Astrocyte (in vitro differentiated cells and primary cell): ENCODE results near the gene TMEM151A. TPM values are rescaled to one million over a fixed set of nuclear protein-coding genes. Genes with fewer than 3 reads are reported as not detected.
"Not testable (repeated sequence)": the region's sequence is repeated elsewhere in the genome, so short reads cannot be mapped to it uniquely, and the experiment has no call there.

Experiments
- DNase-seq: peaks from one replicate; pipeline ENCODE4 v3.0.0-alpha.2; 2010; ENCODE audit warnings: low read depth
- FAIRE-seq: peaks from 2 replicates; lab custom pipeline; 2011; peaks lifted over from hg19 to GRCh38; lab: Jason Lieb, UNC
- H2AFZ ChIP-seq: 2 replicates; pipeline ENCODE4 v1.6.0; 2012; ENCODE audit warnings: low read depth, low read length, inconsistent platforms
- H3K27ac ChIP-seq: 2 replicates; pipeline ENCODE4 v1.5.1; 2011; ENCODE audit warnings: low read depth, low read length, inconsistent platforms
- H3K27me3 ChIP-seq: 2 replicates; pipeline ENCODE4 v1.6.0; 2011; ENCODE audit warnings: low read length, inconsistent platforms; ENCODE audit not compliant: insufficient read depth
- H3K36me3 ChIP-seq: 2 replicates; pipeline ENCODE4 v1.5.1; 2011; ENCODE audit warnings: low read length, inconsistent platforms; ENCODE audit not compliant: insufficient read depth
- H3K4me1 ChIP-seq: 2 replicates; pipeline ENCODE4 v1.5.1; 2011; ENCODE audit warnings: low read length, inconsistent platforms; ENCODE audit not compliant: insufficient read depth
- H3K4me2 ChIP-seq: 2 replicates; pipeline ENCODE4 v1.6.0; 2012; ENCODE audit warnings: low read length, inconsistent platforms
- H3K4me3 ChIP-seq: 2 replicates; pipeline ENCODE4 v1.5.1; 2011; ENCODE audit warnings: low read depth, mild to moderate bottlenecking, low read length, inconsistent platforms; ENCODE audit not compliant: insufficient read depth
- H3K79me2 ChIP-seq: 2 replicates; pipeline ENCODE4 v1.6.0; 2012; ENCODE audit warnings: mild to moderate bottlenecking, low read length, inconsistent platforms; ENCODE audit not compliant: insufficient read depth
- H3K9ac ChIP-seq: 2 replicates; pipeline ENCODE4 v1.6.0; 2012; ENCODE audit warnings: mild to moderate bottlenecking, low read length, inconsistent platforms
- H3K9me3 ChIP-seq: 2 replicates; pipeline ENCODE4 v1.5.1; 2012; ENCODE audit warnings: low read depth, mild to moderate bottlenecking, low read length, inconsistent platforms; ENCODE audit not compliant: insufficient read depth
- H4K20me1 ChIP-seq: 2 replicates; pipeline ENCODE4 v1.6.0; 2012; ENCODE audit warnings: low read length, inconsistent platforms; ENCODE audit not compliant: insufficient read depth
- H3K27ac Mint-ChIP-seq: one replicate; pipeline ENCODE4 v1.8.0; 2021; ENCODE audit warnings: mild to moderate bottlenecking, mixed read lengths; ENCODE audit not compliant: unreplicated experiment
- H3K27me3 Mint-ChIP-seq: one replicate; pipeline ENCODE4 v1.8.0; 2021; ENCODE audit warnings: low read depth, mixed read lengths; ENCODE audit not compliant: unreplicated experiment
- H3K36me3 Mint-ChIP-seq: one replicate; pipeline ENCODE4 v1.8.0; 2021; ENCODE audit warnings: low read depth, mixed read lengths; ENCODE audit not compliant: unreplicated experiment
- H3K4me1 Mint-ChIP-seq: one replicate; pipeline ENCODE4 v1.8.0; 2021; ENCODE audit warnings: low read depth, mixed read lengths; ENCODE audit not compliant: unreplicated experiment
- H3K4me3 Mint-ChIP-seq: one replicate; pipeline ENCODE4 v1.8.0; 2021; ENCODE audit warnings: mild to moderate bottlenecking, moderate library complexity, mixed read lengths; ENCODE audit not compliant: unreplicated experiment
- H3K9me3 Mint-ChIP-seq: one replicate; pipeline ENCODE4 v1.8.0; 2021; ENCODE audit warnings: mild to moderate bottlenecking, mixed read lengths; ENCODE audit not compliant: unreplicated experiment
- EZH2 ChIP-seq: IDR thresholded peaks from 2 replicates; pipeline ENCODE4 v1.6.1; 2012; ENCODE audit warnings: mild to moderate bottlenecking, low read length, inconsistent platforms; ENCODE audit not compliant: insufficient read depth
- total RNA-seq: library from RNA; stranded (reverse); gene quantifications from 2 replicates; pipeline ENCODE4 v1.2.1, GENCODE V29; 2021
- TF ChIP-seq, protein P1 (sequence below): IDR thresholded peaks from 2 replicates; pipeline ENCODE4 v1.5.1; 2011; ENCODE audit warnings: low read depth, mild to moderate bottlenecking, inconsistent platforms, low read length, moderate library complexity; ENCODE audit not compliant: insufficient read depth

The TMEM151A gene
- total RNA-seq, 1 donor from 2014 or later = 2.0 TPM

DNA sequence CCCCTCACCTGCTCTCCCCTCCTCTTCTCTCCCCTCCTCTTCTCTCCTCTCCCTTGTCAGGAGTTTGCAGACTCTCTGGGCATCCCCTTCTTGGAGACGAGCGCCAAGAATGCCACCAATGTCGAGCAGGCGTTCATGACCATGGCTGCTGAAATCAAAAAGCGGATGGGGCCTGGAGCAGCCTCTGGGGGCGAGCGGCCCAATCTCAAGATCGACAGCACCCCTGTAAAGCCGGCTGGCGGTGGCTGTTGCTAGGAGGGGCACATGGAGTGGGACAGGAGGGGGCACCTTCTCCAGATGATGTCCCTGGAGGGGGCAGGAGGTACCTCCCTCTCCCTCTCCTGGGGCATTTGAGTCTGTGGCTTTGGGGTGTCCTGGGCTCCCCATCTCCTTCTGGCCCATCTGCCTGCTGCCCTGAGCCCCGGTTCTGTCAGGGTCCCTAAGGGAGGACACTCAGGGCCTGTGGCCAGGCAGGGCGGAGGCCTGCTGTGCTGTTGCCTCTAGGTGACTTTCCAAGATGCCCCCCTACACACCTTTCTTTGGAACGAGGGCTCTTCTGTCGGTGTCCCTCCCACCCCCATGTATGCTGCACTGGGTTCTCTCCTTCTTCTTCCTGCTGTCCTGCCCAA, 15.6 kb upstream of the TMEM151A start:
- peaks cover 31% of the 10 kb centered on the region for H3K36me3 ChIP-seq
- no peaks in the 10 kb centered on the region for H3K27me3 ChIP-seq
- no peak for TF ChIP-seq EZH2
- TF ChIP-seq, protein P1, sequence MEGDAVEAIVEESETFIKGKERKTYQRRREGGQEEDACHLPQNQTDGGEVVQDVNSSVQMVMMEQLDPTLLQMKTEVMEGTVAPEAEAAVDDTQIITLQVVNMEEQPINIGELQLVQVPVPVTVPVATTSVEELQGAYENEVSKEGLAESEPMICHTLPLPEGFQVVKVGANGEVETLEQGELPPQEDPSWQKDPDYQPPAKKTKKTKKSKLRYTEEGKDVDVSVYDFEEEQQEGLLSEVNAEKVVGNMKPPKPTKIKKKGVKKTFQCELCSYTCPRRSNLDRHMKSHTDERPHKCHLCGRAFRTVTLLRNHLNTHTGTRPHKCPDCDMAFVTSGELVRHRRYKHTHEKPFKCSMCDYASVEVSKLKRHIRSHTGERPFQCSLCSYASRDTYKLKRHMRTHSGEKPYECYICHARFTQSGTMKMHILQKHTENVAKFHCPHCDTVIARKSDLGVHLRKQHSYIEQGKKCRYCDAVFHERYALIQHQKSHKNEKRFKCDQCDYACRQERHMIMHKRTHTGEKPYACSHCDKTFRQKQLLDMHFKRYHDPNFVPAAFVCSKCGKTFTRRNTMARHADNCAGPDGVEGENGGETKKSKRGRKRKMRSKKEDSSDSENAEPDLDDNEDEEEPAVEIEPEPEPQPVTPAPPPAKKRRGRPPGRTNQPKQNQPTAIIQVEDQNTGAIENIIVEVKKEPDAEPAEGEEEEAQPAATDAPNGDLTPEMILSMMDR = no peak
- FAIRE-seq = no peak
- Mint-ChIP-seq H3K36me3 (peaks cover 21% of the 10 kb centered on the region), H3K9me3 (no peaks in the 10 kb centered on the region), H3K4me3 (no peak overlapping the region), H3K27me3 (no peaks in the 10 kb centered on the region), H3K27ac (no peak overlapping the region), H3K4me1 (peaks cover 7% of the 10 kb centered on the region)
- H3K4me3 ChIP-seq = no peak overlapping the region
- DNase-seq = no peak
- peaks cover 64% of the 10 kb centered on the region for H4K20me1 ChIP-seq
- H3K79me2 ChIP-seq = peaks cover 12% of the 10 kb centered on the region
- no peak overlapping the region for H3K27ac ChIP-seq
- peaks cover 17% of the 10 kb centered on the region for H3K4me1 ChIP-seq
- H3K9ac ChIP-seq = no peak overlapping the region
- no peak overlapping the region for H2AFZ ChIP-seq
- no peak overlapping the region for H3K4me2 ChIP-seq
- H3K9me3 ChIP-seq = no peaks in the 10 kb centered on the region

DNA sequence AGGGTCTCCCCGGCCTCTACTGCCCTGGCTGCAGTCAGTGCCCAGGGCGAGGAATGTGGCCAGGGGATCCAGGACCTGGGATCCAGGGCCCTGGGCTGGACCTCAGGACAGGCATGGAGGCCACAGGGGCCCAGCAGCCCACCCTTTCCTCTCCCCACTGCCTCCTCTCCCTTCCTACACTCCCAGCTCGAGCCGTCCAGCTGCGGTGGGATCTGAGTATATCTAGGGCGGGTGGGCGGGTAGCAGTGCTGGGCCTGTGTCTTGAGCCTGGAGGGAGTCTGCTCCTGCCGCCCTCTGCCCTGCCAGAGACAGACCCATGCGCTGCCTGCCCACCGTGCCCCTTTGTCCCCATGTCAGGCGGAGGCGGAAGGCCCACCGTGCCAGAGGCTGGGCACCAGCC, 15.1 kb upstream of the TMEM151A start:
- not testable (repeated sequence) for DNase-seq, H3K9ac ChIP-seq, H3K4me2 ChIP-seq, H3K27ac ChIP-seq, H3K79me2 ChIP-seq, H3K27me3 ChIP-seq, H3K27ac Mint-ChIP-seq, H3K9me3 ChIP-seq, H3K9me3 Mint-ChIP-seq, FAIRE-seq, H3K4me1 Mint-ChIP-seq, H2AFZ ChIP-seq, H3K27me3 Mint-ChIP-seq, H3K4me3 ChIP-seq, H3K4me3 Mint-ChIP-seq
- H3K36me3 Mint-ChIP-seq = peaks cover 21% of the 10 kb centered on the region
- H3K4me1 ChIP-seq = peaks cover 18% of the 10 kb centered on the region
- peaks cover 67% of the 10 kb centered on the region for H4K20me1 ChIP-seq
- H3K36me3 ChIP-seq = peaks cover 31% of the 10 kb centered on the region

DNA sequence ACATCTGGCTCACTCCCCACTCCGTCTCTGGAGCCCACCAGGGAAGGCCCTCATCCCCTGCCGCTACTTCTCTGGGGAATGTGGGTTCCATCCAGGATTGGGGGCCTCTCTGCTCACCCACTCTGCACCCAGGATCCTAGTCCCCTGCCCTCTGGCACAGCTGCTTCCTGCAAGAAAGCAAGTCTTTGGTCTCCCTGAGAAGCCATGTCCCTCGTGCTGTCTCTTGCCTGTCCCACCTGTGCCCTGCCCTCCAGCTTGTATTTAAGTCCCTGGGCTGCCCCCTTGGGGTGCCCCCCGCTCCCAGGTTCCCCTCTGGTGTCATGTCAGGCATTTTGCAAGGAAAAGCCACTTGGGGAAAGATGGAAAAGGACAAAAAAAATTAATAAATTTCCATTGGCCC, 14.6 kb upstream of the TMEM151A start:
- not testable (repeated sequence) for H3K27ac ChIP-seq, H2AFZ ChIP-seq, H3K9me3 ChIP-seq, H3K9ac ChIP-seq, H3K27me3 ChIP-seq, FAIRE-seq, H3K27me3 Mint-ChIP-seq, H3K4me1 Mint-ChIP-seq, H3K4me3 ChIP-seq, H3K79me2 ChIP-seq, H3K9me3 Mint-ChIP-seq, H3K4me2 ChIP-seq, DNase-seq
- Histone ChIP-seq H3K4me1 (peaks cover 18% of the 10 kb centered on the region), H4K20me1 (peaks cover 67% of the 10 kb centered on the region), H3K36me3 (peaks cover 29% of the 10 kb centered on the region)
- peak overlapping the region; percentile 14 for H3K4me3 Mint-ChIP-seq
- H3K27ac Mint-ChIP-seq = peak overlapping the region; percentile 66
- H3K36me3 Mint-ChIP-seq = peaks cover 17% of the 10 kb centered on the region
